GM21825 (cell line): Measurements from ENCODE around the gene AK4.
"Not testable (repeated sequence)": the region's sequence is repeated elsewhere in the genome, so short reads cannot be mapped to it uniquely, and the experiment has no call there.

Source experiments
- ATAC-seq: cut with Tn5 transposase; IDR thresholded peaks from one replicate; pipeline ENCODE4 v1.9.1; 2021; ENCODE audit warnings: mild to moderate bottlenecking, moderate library complexity; ENCODE audit not compliant: unreplicated experiment

AK4 gene

DNA sequence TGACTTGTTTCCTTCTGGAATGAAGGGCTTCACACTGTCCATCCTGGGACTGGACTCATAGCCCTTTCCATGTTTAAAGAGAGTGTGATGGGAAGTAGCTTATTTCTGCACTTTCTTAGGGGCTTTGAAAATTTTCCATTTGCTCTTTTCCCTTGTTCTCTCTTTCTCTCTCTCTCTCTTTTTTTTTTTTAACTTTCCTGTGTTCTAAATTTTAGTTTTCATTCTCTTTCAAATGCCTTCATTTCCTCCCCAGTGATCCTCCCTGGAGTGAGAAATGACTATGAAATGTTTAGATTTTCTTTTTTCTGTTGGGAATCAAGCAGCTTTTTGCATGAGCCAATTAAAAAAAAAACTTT, 2.1 kb downstream of the AK4 start:
- no peak for ATAC-seq

DNA sequence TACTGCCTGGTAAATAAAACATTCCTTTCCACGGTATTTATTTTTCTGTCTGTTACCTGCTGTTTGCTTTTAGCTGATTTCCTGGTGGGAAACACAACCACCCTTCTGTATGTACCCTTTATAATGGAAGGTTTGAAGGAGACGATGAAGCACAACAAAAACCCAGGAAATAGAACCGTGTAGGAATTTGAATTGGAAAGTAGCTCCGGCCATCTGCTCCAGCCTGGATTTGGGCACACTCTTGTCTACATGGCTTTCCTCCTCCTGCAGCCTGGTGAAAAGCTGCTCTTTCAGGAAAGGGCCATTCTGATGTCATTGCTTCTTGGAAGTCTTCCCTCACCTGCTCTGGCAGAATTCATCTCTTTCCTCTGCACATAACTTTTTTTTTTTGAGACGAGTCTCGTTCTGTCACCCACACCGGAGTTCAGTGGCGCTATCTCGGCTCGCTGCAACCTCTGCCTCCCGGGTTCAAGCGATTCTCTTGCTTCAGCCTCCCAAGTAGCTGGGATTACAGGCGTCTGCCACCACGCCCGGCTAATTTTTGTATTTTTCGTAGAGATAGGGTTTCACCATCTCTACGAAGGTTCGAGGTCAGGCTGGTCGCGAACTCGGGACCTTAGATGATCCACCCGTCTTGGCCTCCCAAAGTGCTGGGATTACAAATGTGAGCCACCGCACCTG, 2.7 kb downstream of the AK4 start:
- no peak for ATAC-seq

DNA sequence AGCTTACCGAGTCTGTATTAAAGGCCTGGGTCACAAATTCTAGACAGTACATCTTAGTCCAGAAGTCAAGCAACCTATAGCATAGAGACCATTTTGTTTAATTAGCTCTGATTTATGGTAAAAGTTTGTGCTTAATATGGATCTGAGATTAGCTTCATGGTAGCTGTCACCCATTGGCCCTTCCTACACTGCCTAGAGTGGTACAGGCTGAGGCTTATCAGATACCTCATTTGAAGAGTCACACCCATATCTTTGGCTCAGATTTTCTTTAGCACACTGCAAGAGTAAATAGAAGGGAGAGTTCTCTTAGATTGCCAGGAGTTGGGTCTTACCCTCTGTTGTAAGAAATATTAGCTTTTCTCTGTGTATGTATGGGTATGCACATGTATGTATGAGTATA, 3.6 kb downstream of the AK4 start:
- ATAC-seq: no peak

DNA sequence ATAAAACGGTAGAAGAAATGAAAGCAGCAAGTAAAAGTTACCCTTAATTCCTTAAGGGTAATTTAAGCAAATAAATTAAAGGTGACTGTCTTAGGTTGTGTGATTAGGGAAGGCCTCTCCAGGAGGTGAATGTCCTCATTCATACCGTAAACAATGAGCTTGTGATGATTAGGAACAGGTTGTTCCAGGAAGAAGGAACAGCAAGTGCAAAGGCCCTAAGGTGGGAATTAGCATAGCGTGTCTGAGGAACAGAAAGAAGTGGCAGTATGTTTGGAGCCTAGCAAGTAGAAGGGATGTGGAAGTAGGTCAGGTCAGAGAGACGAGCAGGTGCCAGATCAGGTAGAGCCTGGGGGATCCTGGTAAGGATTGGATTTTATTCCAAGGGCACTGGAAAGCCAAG, 5.6 kb downstream of the AK4 start:
- no peak for ATAC-seq

DNA sequence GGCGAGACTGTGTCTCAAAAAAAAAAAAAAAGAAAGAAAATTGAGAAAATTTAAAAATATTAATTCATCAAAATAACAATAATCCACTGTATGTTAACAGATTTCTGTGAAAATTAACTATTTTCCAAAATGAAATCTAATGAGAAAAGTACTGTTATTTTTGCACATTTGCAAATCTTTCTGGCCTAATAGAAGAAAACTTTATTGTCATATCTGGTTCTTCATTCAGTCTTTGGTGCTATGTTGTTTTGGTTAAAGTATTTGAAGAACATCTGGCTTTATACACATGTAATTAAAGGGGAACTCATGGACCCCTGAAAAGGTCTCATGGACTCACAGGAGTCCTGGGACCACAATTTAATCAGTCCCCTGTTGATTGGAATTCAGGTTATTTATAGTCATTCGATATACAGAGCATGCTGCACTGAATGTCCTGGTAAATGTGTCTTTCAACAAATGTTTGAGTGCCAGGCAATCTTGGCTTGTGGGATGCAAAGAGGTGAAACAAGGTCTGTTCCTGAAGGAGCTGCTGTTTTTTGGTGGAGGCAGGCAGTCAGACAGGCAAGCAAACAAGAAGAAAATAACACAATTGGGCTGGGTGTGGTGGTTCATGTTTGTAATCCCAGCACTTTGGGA, 9.0 kb downstream of the AK4 start:
- no peak for ATAC-seq

DNA sequence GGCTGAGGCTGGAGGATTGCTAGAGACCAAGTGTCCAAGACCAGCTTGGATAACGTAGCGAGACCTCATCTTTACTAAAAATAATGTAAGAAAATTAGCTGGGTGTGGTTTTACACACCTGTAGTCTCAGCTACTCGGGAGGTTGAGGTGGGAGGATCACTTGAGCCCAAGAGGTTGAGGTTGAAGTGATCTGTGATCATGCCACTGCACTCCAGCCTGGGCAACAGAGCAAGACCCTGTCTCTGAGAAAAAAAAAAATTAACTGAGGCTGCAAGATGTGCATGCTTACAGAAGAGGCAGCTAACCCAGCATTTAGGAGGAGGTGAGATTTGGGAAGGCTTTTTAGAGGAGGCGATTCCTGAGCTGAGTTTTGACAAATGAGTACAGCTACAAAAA, 9.5 kb downstream of the AK4 start:
- ATAC-seq: no peak

DNA sequence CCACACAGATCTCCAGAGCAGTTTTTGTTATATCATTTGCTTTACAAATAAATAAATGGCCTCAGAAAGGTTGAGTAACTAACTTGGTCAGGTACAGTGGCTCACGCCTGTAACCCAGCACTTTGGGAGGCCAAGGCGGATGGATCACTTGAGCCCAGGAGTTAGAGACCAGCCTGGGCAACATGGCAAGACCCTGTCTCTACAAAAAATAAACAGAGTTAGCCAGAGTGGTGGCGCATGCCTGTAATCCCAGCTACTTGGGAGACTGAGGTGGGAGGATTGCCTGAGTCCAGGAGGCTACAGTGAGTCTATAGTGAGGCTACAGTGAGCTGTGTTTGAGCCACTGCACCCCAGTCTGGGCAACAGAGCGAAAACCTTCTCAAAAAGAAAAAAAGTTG, 11.3 kb downstream of the AK4 start:
- not testable (repeated sequence) for ATAC-seq

DNA sequence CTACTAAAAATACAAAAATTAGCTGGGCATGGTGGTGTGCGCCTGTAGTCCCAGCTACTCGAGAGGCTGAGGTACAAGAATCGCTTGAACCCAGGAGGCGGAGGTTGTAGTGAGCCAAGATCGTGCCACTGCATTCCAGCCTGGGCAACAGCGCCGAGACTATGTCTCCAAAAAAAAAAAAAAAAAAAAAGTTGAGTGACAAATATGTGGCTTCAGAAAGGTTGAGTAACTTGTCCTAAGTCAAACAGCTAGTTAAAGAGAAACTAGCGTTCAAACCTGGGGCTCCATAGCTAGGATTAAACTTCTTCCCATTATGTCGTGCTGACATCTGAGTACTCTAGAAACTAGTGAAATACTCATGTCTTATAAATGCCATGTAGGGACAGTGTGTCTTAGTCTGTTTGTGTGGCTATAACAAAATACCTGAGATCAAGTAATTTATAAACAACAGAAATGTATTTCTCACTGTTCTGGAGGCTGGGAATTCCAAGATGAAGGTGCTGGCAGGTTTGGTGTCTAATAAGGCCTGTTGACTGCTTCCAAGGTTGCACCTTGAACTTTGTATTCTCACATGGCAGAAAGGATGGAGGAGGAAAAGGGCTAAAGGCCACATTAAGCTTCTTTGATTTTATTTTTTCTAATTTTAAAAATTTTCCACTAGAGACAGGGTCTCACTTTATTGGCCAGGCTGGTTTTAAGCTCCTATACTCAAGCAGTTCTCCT, 12.0 kb downstream of the AK4 start:
- ATAC-seq: no peak

DNA sequence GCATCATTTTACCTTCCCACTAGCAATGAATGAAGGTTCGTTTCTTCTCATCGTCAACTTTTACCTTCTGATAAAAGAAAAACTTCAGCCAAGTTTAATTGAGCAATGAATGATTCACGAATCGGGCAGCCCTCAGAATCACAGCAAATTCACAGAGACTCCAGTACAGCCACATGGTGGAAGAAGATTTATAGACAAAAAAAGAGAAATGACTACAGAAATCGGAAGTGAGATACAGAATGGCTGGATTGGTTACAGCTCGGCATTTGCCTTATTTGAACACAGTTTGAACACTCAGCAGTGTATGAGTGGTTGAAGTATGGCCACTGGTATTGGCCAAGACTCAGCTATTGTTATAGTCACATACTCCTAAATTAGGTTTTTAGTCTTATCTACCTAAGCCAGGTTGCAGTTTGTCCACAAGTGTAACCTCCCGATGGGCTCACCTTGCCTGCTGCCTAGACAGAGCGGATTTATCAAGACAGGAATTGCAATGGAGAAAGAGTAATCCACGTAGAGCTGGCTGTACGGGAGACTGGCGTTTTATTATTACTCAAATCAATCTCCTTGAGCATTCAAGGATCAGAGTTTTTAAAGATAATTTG, 15.3 kb downstream of the AK4 start:
- no peak for ATAC-seq

DNA sequence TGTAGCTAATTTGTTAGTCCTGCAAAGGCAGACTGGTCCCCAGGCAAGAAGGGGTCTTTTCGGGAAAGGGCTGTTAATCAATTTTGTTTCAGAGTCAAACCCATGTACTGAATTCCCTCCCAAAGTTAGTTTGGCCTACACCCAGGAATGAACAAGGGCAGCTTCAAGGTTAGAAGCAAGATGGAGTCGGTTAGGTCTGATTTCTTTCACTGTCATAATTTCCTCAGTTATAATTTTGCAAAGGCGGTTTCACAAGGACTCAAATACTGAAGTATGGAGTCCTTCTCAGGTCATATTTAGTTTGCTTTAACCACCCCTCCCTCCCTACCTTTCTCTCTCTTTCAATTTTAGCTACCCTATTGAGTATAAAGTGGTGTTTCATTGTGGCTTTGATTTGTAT, 16.1 kb downstream of the AK4 start:
- not testable (repeated sequence) for ATAC-seq

DNA sequence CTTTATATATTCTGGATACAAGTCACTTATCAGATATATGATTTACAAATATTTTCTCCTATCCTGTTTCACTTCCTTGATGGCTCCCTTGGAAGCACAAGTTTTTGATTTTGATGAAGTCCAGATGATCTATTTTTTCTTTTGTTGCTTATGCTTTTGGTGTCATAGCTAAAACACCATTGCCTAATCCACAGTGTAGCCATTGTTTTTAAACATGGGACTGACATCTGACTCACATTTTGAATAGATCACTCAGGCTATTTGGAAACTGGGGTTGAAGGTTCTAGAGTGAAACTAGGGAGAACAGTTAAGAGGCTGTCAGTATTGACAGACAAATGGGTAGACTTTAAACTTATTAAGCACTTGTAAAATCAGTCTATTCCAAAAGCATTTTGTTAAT, 16.6 kb downstream of the AK4 start:
- ATAC-seq: no peak

DNA sequence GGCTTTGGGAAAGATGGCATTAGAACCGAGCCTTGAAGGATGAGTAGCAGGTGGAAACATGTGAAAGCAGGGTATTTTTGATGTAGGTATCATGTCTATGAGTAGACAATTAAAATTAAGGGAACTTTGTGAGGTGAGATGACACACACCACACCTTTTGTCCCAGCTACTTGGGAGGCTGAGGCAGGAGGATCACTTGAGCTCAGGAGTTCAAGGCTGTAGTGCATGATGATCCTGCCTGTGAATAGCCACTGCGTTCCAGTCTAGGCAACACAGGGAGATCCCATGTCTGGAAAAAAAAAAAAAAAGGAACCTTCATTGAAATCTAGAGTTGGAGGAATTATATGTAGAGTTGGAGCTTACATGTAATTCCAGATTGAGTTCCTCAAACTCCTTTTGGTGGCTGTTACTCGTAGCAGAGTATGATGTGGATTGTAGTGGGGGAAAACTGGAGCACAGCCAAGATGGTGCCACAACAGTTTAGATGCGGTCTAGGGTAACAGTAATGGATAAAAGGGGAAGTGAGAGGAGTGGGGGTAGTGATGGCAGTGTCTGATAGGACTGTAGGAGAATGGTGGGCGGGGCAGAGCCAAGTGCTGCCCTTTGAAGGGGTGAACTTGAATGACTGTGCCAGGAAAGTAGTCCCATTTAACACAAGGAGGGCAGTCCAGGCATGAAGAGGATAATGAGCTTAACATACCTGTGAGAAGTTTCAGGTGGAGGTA, 17.4 kb downstream of the AK4 start:
- peak; percentile 91 for ATAC-seq

DNA sequence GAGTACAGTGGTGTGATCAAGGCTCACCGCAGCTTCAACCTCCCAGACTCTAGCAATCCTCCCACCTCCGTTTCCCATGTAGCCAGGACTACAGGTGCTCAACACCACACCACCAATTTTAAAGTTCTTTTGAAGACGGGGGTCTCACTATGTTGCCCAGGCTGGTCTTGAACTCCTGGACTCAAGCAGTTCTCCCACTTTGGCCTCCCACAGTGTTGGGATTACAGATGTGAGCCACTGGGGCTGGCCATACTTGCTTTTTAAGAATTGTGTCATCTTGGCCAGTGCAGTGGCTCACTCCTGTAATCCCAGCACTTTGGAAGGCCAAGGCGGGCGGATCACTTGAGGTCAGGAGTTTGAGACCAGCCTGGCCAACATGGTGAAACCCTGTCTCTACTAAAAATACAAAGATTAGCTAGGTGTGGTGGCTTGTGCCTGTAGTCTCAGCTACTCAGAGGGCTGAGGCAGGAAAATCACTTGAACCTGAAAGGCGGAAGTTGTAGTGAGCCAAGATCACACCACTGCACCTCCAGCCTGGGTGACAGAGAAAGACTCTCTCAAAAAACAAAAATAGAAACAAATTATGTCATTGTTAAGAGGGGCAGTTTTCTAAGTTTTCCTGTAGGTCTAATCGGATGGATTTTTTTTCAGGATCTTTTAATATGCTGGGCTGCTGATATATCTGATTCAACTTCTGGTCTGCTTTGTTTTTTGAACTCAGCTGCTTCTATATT, 18.7 kb downstream of the AK4 start:
- ATAC-seq: no peak

DNA sequence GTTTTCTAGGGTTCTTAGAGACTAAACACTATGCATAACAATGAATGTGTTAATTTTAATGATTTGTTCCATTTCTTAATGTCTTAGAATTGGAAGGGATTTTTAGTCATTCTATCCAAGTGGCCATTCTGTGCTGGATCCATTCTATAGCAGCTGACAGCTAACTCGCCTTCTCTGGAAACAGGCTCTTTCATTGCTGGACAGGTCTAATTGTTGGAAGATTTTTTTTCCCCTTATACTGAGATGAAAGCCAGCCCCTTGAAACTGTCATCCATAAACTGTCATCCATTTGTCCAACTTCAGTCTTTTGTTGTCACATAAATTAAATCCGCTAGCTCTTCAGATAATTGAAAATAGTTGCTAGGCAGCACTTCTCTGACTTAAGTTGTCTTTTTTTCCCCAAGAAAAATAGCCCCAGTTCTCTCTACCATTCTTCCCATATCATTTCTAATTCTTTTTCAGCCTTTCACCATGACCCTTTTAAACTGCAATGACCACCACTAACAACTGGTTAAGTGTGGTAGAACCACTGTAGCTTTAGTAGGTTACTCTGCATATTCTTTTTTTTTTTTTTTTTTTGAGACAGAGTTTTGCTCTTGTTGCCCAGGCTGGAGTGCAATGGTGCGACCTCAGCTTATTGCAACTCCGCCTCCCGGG, 19.7 kb downstream of the AK4 start:
- ATAC-seq: no peak

DNA sequence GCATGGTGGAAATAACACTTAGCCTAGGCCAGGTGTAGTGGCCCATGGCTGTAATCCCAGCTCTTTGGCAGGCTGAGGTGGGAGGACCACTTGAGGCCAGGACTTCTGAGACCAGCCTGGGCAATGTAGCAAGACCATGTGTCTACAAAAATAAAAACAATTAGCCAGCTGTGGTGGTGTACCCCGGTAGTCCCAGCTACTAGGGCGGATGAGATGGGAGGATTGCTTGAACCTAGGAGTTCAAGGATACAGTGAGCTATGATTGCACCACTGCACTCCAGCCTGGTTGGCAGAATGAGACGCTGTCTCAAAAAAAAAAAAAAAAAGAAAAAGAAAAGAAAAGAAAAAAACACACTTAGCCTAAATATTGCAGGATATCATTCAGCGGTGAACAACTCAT, 20.9 kb downstream of the AK4 start:
- ATAC-seq: no peak

DNA sequence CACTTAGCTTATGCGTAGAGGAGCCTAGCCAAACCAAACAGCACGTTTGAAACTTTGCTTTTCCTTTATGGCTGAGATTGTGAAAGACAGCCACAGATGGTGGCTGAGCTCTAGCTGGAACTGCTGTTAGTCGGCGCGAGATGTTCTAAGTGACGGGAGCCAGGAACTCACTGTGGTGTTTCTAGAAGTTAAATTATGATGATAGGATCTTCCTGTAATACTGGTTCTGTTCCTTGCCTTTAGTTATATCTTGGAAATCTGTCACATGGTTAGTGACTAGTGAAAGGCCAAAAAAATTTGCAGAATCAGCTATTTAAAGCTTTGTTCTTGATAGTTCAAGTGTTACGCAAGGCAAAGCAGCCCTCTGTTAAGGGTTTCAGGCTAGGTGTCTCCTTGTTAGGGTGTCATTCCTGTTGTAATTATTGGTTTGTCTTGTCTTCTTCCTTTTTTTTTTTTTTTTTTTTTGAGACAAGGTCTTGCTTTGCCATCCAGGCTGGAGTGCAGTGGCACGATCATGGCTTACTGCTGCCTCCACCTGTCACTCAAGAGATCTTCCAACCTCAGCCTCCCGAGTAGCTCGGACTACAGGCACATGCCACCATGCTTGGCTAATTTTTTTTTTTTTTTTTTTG, 22.6 kb downstream of the AK4 start:
- ATAC-seq: no peak

DNA sequence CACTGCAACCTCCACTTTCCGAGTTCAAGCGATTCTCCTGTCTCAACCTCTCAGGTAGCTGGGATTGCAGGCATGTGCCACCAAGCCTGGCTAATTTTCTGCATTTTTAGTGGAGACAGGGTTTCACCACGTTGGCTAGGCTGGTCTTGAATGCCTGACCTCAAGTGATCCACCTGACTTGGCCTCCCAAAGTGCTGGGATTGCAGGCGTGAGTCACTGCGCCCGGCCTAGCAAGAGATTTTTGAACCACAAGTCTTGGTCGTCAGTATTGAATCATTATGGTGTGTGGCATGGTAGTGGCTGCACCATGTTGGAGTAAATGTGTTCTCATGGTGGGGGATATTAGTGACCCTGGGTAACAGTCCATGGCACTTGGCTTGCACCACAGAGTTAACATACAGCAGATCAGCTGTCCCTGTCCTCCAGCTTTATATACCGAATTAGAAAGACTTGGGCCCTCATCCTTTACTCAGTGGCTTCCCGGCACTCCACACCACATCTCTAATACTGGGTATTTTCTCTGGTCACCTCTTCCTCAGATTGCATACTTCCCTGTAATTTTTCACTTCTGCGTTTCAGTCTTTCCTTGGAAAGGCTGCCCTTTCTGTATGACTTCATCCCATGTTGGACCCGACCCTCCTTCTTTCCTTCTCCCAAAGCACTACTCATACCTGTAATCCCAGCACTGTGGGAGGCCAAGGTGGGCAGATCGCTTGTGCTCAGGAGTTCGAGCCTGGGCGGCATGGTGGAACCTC, 25.1 kb downstream of the AK4 start:
- no peak for ATAC-seq

DNA sequence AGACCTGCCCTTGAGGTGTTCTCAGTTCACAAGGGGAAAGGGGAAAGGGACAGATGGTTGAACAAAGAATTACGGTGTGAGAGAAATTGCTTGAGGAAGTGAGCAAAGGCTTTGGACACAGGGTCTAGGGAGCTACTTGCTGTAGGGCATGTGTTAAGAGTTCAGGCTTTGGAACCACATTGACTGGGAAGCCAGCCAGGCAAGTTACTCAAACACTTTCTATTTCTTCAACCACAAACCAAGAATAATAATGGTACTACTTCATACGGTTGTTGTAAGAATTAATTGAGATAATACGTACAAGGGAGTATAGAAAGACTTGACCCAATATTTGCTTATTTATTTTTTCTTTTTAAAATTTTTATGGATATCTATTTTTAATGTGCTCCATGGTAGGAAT, 26.6 kb downstream of the AK4 start:
- peak; percentile 90 for ATAC-seq
